Esophagus squamous epithelium (tissue), 5 donors: ENCODE measurements around the gene SLC25A19. TPM values are rescaled to one million over a fixed set of nuclear protein-coding genes. Genes with fewer than 3 reads are reported as not detected.

Experiments used
- DNase-seq: peaks from one replicate; lab custom pipeline; 2025; lab: John Stamatoyannopoulos, UW
- H3K27ac ChIP-seq, 4 donors: fragments of 200-600 bp; sonication (generic); one replicate each; pipeline ENCODE4 v1.5.1; 2016 to 2019; ENCODE audit warnings: mild to moderate bottlenecking in 1 of 4
- H3K27me3 ChIP-seq, 4 donors: fragments of 200-600 bp; sonication (generic); 1 replicate in 3 of 4; 2 replicates in 1 of 4; pipeline versions ENCODE4 v1.5.1 to v1.6.0; 2017 to 2021; ENCODE audit warnings: antibody characterized with exemption in 1 of 4
- H3K36me3 ChIP-seq, 3 donors: fragments of 200-600 bp; sonication (generic); one replicate each; pipeline ENCODE4 v1.5.1; 2016 to 2019
- H3K4me1 ChIP-seq, 3 donors: fragments of 200-600 bp; sonication (generic); one replicate each; pipeline ENCODE4 v1.5.1; 2017 to 2019
- H3K4me3 ChIP-seq, 4 donors: fragments of 200-600 bp; sonication (generic); 1 replicate in 3 of 4; 2 replicates in 1 of 4; pipeline ENCODE4 v1.5.1; 2016 to 2019; ENCODE audit warnings: mild to moderate bottlenecking in 2 of 4, moderate library complexity in 1 of 4
- H3K9me3 ChIP-seq, 3 donors: fragments of 200-600 bp; sonication (generic); one replicate each; pipeline ENCODE4 v1.5.1; 2016 to 2019
- CTCF ChIP-seq, 6 experiments: fragments of 450-650 bp in 4 of 6; fragments of 200-600 bp in 2 of 6; sonication (generic) in 2 of 6; IDR thresholded peaks; one replicate each; pipeline ENCODE4 v1.5.1; 2016 to 2019; ENCODE audit warnings: antibody characterized with exemption in 6 of 6, mild to moderate bottlenecking in 4 of 6, moderate library complexity in 4 of 6
- POLR2A ChIP-seq, 4 donors: fragments of 450-650 bp; IDR thresholded peaks; one replicate each; pipeline ENCODE4 v1.6.1; 2017; ENCODE audit warnings: antibody characterized with exemption in 4 of 4, mild to moderate bottlenecking in 4 of 4, moderate library complexity in 3 of 4
- WGBS, 2 donors: methylation state at CpG; one replicate each; pipeline ENCODE4 v1.1.5; 2018; 5-methylcytosine and 5-hydroxymethylcytosine counted together
- intact Hi-C: fragments of 100-400 bp; cut with DNase I; formaldehyde crosslinking; loops from one replicate; pipeline ENCODE4 v1.15.0; 2022
- total RNA-seq, 4 donors: library from RNA; depleted of rRNA; stranded (reverse); fragments of >200 nt; gene quantifications; one replicate each; pipeline ENCODE4 v1.1.0, GENCODE V29; 2016
- donor health status: DM: yes; HTN: yes; CAD: no.

SLC25A19 gene
- total RNA-seq, result 10 to 100 TPM in 2 of 4 donors, 1 to 10 TPM in 2; 9.2 to 15.2 (median 11.2) TPM

DNA sequence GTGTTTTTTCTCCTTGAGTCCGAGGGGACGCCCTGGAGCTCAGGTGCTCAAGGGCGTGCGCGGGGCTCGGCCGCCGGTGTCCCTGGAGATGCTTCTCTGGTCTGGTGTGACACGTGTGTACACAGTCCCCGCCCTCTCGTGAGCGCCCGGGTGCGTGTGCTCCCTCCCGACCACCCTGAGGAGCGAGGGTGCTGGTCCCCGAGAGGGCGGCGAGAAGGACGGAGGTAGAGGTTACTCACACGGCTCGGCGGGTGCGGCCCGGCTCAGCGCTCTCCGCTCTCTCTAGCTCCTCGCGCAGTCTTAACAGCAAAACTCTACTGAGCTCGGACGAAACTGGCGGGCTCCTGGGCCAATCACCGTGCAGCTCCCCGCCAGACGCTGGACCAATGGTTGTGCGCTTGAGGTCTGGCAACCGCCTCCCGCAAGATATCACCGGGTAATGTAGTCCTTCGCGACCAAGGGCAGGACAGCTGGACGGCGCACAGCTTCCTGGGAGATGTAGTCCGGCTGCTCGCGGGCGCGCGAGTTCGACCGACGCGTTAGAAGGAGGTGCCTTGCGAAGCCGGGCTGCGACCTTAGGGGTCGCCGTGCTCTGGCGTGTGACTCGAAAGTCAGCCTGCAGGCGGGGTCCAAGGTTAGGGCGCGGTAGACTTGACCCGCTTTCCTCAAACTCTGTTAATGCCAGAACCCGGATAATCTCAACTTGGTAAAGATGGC is at the start of gene SLC25A19:
Gene SLC25A19, minus strand, starts transcription at position 319 of the 717 bp plus-strand sequence. CDS start 2,669 bp downstream, outside the sequence.
- Histone ChIP-seq H3K9me3 (no peaks in the 10 kb centered on the region), H3K27me3 (no peaks in the 10 kb centered on the region), H3K4me3 (peak within 1 kb of the TSS; percentile 60 to 83 (median 74)), H3K27ac (peak within 1 kb of the TSS; percentile 82 to 95 (median 95)), H3K36me3 (peaks cover 0 to 18% (median 6%) of the 10 kb centered on the region in 3 donors), H3K4me1 (peaks cover 0 to 23% (median 3%) of the 10 kb centered on the region in 3 donors)
- 0% methylated on average over 14 to 21 of the region's 65 CpGs for WGBS, 2 donors
- TF ChIP-seq CTCF (IDR thresholded peaks at IDR 0.05) (peak in 2 of 6 experiments; percentile 13 to 18), POLR2A (IDR thresholded peaks at IDR 0.05) (peak in 3 of 4 donors; percentile 89 to 97 (median 89))
- intact Hi-C loops, result no loop called here
- DNase-seq, result peak; percentile 92

DNA sequence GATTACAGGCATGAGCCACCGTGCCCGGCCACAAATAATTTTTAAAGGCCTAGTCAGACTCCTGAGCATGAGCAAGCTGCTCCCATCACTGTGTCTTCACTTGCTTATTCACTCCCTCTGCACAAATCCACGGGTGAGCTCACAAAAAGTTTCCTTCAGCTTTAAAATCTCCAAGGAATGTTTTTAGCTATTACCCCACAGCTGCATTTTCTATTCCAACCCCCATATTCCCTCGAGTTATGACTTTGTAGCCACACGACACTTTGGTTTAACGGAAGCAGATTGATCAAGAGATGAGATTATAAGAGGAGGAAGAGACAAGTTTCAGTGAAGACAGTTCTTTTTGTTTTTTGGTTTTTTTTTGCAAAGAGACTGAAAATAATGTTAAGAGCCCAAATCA is 49.1 kb upstream of the SLC25A19 start:
- peak overlapping the region in 2 of 4 donors; percentile 26 to 34 for H3K27ac ChIP-seq
- TF ChIP-seq POLR2A (IDR thresholded peaks at IDR 0.05) (no peak), CTCF (IDR thresholded peaks at IDR 0.05) (no peak)
- no peak overlapping the region for H3K4me3 ChIP-seq
- H3K27me3 ChIP-seq, result no peaks in the 10 kb centered on the region
- H3K4me1 ChIP-seq, result peaks cover 8 to 65% (median 17%) of the 10 kb centered on the region in 3 donors
- WGBS, 2 donors, result 47 to 66% methylated on average over 5 to 6 of the region's 6 CpGs
- no peaks in the 10 kb centered on the region for H3K9me3 ChIP-seq
- no peaks in the 10 kb centered on the region for H3K36me3 ChIP-seq
- DNase-seq, result no peak
- intact Hi-C loops, result no loop called here

GRCh38 chr17:75335315-75335714 is 46.1 kb upstream of the SLC25A19 start:
- no peaks in the 10 kb centered on the region for H3K9me3 ChIP-seq
- 88 to 91% methylated on average over 3 of the region's 3 CpGs for WGBS, 2 donors
- TF ChIP-seq CTCF (IDR thresholded peaks at IDR 0.05) (no peak), POLR2A (IDR thresholded peaks at IDR 0.05) (no peak)
- H3K4me3 ChIP-seq, result no peak overlapping the region
- no peak overlapping the region for H3K27ac ChIP-seq
- peaks cover 0 to 24% (median 0%) of the 10 kb centered on the region in 3 donors for H3K36me3 ChIP-seq
- no peaks in the 10 kb centered on the region for H3K27me3 ChIP-seq
- intact Hi-C loops, result no loop called here
- DNase-seq, result no peak
- H3K4me1 ChIP-seq, result peaks cover 8 to 39% (median 16%) of the 10 kb centered on the region in 3 donors

- 96 to 100% methylated on average over 2 to 3 of the region's 3 CpGs for WGBS, 2 donors
- no peak overlapping the region for H3K27ac ChIP-seq
- intact Hi-C loops, result no loop called here
- H3K4me1 ChIP-seq, result peaks cover 8 to 33% (median 10%) of the 10 kb centered on the region in 3 donors
- peaks cover 0 to 28% (median 0%) of the 10 kb centered on the region in 3 donors for H3K36me3 ChIP-seq
- TF ChIP-seq CTCF (IDR thresholded peaks at IDR 0.05) (no peak), POLR2A (IDR thresholded peaks at IDR 0.05) (no peak)
- no peak overlapping the region for H3K4me3 ChIP-seq
- H3K9me3 ChIP-seq, result no peaks in the 10 kb centered on the region
- DNase-seq, result no peak
- H3K27me3 ChIP-seq, result no peaks in the 10 kb centered on the region
These were observed 45.5 kb upstream of the SLC25A19 start for GRCh38 chr17:75334723-75335122.

- TF ChIP-seq CTCF (IDR thresholded peaks at IDR 0.05) (no peak), POLR2A (IDR thresholded peaks at IDR 0.05) (no peak)
- Histone ChIP-seq H3K4me1 (peaks cover 0 to 22% (median 2%) of the 10 kb centered on the region in 3 donors), H3K27me3 (no peaks in the 10 kb centered on the region), H3K36me3 (peaks cover 0 to 41% (median 0%) of the 10 kb centered on the region in 3 donors), H3K27ac (no peak overlapping the region), H3K4me3 (no peak overlapping the region), H3K9me3 (no peaks in the 10 kb centered on the region)
- no peak for DNase-seq
- WGBS, 2 donors, result 45 to 65% methylated on average over 6 of the region's 6 CpGs
- intact Hi-C loops, result no loop called here
These were observed 42.4 kb upstream of the SLC25A19 start for GRCh38 chr17:75331671-75332070.
